WTC11 (cell line): ENCODE results near the gene SYCN. TPM values are rescaled to one million over a fixed set of nuclear protein-coding genes. Genes with fewer than 3 reads are reported as not detected.
"Not testable (repeated sequence)": the region's sequence is repeated elsewhere in the genome, so short reads cannot be mapped to it uniquely, and the experiment has no call there.

Source experiments
- ATAC-seq: fragments of 200-7000 bp; cut with Tn5 transposase; 2 replicates; pipeline ENCODE4 v1.10.0; 2021; ENCODE audit warnings: mild to moderate bottlenecking, moderate library complexity
- CTCF ChIA-PET: fragments of 300-600 bp; sonication (Branson Sonifier 250); formaldehyde crosslinking; loops from one replicate; lab custom pipeline; 2021; ENCODE audit warnings: antibody characterized with exemption; lab: Charles Lee
- POLR2A ChIA-PET: fragments of 350-600 bp; sonication (Branson Sonifier 250); formaldehyde crosslinking; loops from one replicate; lab custom pipeline; 2021; ENCODE audit warnings: antibody characterized with exemption; lab: Charles Lee
- DNase-seq: peaks from one replicate; pipeline ENCODE4 v3.0.0; 2021; ENCODE audit warnings: low spot score
- H3K27ac Mint-ChIP-seq: 2 replicates; pipeline ENCODE4 v1.8.0; 2021; ENCODE audit warnings: mixed read lengths
- H3K27me3 Mint-ChIP-seq: 2 replicates; pipeline ENCODE4 v1.8.0; 2021; ENCODE audit warnings: low read depth, mild to moderate bottlenecking, moderate library complexity, mixed read lengths
- H3K36me3 Mint-ChIP-seq: 2 replicates; pipeline ENCODE4 v1.8.0; 2021; ENCODE audit warnings: mixed read lengths
- H3K4me1 Mint-ChIP-seq: 2 replicates; pipeline ENCODE4 v1.8.0; 2022; ENCODE audit warnings: mixed read lengths
- H3K4me3 Mint-ChIP-seq: 2 replicates; pipeline ENCODE4 v1.8.0; 2021; ENCODE audit warnings: mild to moderate bottlenecking, moderate library complexity, mixed read lengths
- H3K9me3 Mint-ChIP-seq: 2 replicates; pipeline ENCODE4 v1.8.0; 2021; ENCODE audit warnings: mixed read lengths
- GABPB1 ChIP-seq: sonication (generic); formaldehyde crosslinking; IDR thresholded peaks from 2 replicates; pipeline ENCODE4 v1.8.1; 2023; ENCODE audit warnings: mild to moderate bottlenecking, missing genetic modification reagents
- GRHL2 ChIP-seq: fragments of 250-450 bp; sonication (Bioruptor Pico); IDR thresholded peaks from 2 replicates; pipeline ENCODE4 v1.8.0; 2022; ENCODE audit warnings: mild to moderate bottlenecking, moderate library complexity; ENCODE audit not compliant: insufficient replicate concordance, severe bottlenecking
- MXD4 ChIP-seq: fragments of 250-450 bp; sonication (Bioruptor Pico); IDR thresholded peaks from 2 replicates; pipeline ENCODE4 v1.8.0; 2021; ENCODE audit warnings: mild to moderate bottlenecking, moderate library complexity, borderline replicate concordance
- NR3C1 ChIP-seq: sonication (generic); formaldehyde crosslinking; conservative IDR thresholded peaks from 2 replicates; pipeline ENCODE4 v1.8.1; 2023; ENCODE audit warnings: low read depth, mild to moderate bottlenecking, missing genetic modification reagents
- SMAD3 ChIP-seq: sonication (generic); formaldehyde crosslinking; IDR thresholded peaks from 2 replicates; pipeline ENCODE4 v1.8.0; 2022; ENCODE audit warnings: missing genetic modification reagents, mild to moderate bottlenecking, borderline replicate concordance
- TEAD1 ChIP-seq: sonication (generic); formaldehyde crosslinking; IDR thresholded peaks from 2 replicates; pipeline ENCODE4 v1.8.0; 2022; ENCODE audit warnings: mild to moderate bottlenecking, missing genetic modification reagents
- ZNF232 ChIP-seq: sonication (generic); formaldehyde crosslinking; IDR thresholded peaks from 2 replicates; pipeline ENCODE4 v1.8.0; 2022; ENCODE audit warnings: mild to moderate bottlenecking, missing genetic modification reagents
- total RNA-seq: library from RNA; stranded (reverse); gene quantifications from 3 replicates; pipeline ENCODE4 v1.2.3, GENCODE V29; 2021
- TF ChIP-seq, protein P1 (sequence below): sonication (generic); formaldehyde crosslinking; IDR thresholded peaks from 2 replicates; pipeline ENCODE4 v1.8.0; 2023; ENCODE audit warnings: mild to moderate bottlenecking, missing genetic modification reagents
- TF ChIP-seq, protein P2 (sequence below): sonication (generic); formaldehyde crosslinking; IDR thresholded peaks from 2 replicates; pipeline ENCODE4 v1.8.1; 2022; ENCODE audit warnings: low read depth, missing genetic modification reagents, borderline replicate concordance
- TF ChIP-seq, protein P3 (sequence below): sonication (generic); formaldehyde crosslinking; conservative IDR thresholded peaks from 2 replicates; pipeline ENCODE4 v1.8.1; 2022; ENCODE audit warnings: mild to moderate bottlenecking, missing genetic modification reagents
- TF ChIP-seq, protein P4 (sequence below): sonication (generic); formaldehyde crosslinking; conservative IDR thresholded peaks from 2 replicates; pipeline ENCODE4 v1.8.1; 2023; ENCODE audit warnings: mild to moderate bottlenecking, low read depth, missing genetic modification reagents, moderate library complexity
- TF ChIP-seq, protein P5 (sequence below): sonication (generic); formaldehyde crosslinking; IDR thresholded peaks from 2 replicates; pipeline ENCODE4 v1.8.0; 2022; ENCODE audit warnings: mild to moderate bottlenecking, missing genetic modification reagents

The SYCN gene
- total RNA-seq, 1 experiment from 2014 or later, result 0.77 TPM

DNA sequence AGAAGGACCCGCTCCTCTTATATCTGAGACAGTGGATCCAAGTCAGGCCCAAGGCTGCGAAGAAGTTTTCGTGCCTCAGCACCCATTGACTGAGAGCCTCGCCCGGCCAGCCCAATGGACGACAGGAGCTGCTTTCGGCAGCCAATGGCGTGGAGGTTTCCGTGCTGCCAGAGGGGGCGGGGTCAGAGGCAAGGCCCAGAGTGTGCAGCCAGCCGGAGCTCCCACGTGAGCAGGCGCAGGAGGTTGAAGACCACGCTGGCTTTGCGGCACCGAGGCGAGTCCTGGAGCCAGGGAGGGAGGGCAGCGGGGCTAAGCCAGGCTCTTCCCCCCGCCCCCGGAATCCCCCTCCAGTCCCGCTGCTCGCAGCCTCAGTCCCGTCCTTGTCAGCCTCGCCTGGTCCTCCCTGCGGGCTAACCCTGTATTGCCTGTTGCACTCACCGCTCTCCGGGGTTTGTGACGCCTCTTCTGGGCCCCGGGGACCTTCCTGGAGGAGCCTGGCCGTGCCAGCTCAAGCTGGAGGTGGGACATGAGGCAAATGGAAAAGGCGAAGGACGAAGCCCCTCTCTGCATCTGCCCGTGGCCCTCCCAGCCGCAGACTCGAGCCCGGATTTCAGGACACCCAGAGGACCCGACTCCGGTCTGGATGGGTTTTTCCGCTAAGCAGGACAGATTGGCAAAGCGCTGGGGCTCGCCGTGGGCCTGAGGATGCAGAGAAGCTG lies 43.0 kb upstream of the SYCN start (continued):
- no peak for TF ChIP-seq MXD4 (CRISPR knock-in tag)
- TF ChIP-seq, protein P1, sequence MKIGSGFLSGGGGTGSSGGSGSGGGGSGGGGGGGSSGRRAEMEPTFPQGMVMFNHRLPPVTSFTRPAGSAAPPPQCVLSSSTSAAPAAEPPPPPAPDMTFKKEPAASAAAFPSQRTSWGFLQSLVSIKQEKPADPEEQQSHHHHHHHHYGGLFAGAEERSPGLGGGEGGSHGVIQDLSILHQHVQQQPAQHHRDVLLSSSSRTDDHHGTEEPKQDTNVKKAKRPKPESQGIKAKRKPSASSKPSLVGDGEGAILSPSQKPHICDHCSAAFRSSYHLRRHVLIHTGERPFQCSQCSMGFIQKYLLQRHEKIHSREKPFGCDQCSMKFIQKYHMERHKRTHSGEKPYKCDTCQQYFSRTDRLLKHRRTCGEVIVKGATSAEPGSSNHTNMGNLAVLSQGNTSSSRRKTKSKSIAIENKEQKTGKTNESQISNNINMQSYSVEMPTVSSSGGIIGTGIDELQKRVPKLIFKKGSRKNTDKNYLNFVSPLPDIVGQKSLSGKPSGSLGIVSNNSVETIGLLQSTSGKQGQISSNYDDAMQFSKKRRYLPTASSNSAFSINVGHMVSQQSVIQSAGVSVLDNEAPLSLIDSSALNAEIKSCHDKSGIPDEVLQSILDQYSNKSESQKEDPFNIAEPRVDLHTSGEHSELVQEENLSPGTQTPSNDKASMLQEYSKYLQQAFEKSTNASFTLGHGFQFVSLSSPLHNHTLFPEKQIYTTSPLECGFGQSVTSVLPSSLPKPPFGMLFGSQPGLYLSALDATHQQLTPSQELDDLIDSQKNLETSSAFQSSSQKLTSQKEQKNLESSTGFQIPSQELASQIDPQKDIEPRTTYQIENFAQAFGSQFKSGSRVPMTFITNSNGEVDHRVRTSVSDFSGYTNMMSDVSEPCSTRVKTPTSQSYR (CRISPR knock-in tag), result peak; percentile 85; the same call in 1 of the 2 replicates
- peak; percentile 80 for TF ChIP-seq TEAD1 (CRISPR knock-in tag)
- TF ChIP-seq NR3C1 (CRISPR knock-in tag), result no peak
- TF ChIP-seq, protein P2, sequence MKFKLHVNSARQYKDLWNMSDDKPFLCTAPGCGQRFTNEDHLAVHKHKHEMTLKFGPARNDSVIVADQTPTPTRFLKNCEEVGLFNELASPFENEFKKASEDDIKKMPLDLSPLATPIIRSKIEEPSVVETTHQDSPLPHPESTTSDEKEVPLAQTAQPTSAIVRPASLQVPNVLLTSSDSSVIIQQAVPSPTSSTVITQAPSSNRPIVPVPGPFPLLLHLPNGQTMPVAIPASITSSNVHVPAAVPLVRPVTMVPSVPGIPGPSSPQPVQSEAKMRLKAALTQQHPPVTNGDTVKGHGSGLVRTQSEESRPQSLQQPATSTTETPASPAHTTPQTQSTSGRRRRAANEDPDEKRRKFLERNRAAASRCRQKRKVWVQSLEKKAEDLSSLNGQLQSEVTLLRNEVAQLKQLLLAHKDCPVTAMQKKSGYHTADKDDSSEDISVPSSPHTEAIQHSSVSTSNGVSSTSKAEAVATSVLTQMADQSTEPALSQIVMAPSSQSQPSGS (CRISPR knock-in tag), result no peak; the same call in 1 of the 2 replicates
- TF ChIP-seq, protein P3, sequence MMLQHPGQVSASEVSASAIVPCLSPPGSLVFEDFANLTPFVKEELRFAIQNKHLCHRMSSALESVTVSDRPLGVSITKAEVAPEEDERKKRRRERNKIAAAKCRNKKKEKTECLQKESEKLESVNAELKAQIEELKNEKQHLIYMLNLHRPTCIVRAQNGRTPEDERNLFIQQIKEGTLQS, result no peak
- TF ChIP-seq SMAD3 (CRISPR knock-in tag), result peak; percentile 92
- TF ChIP-seq, protein P4, sequence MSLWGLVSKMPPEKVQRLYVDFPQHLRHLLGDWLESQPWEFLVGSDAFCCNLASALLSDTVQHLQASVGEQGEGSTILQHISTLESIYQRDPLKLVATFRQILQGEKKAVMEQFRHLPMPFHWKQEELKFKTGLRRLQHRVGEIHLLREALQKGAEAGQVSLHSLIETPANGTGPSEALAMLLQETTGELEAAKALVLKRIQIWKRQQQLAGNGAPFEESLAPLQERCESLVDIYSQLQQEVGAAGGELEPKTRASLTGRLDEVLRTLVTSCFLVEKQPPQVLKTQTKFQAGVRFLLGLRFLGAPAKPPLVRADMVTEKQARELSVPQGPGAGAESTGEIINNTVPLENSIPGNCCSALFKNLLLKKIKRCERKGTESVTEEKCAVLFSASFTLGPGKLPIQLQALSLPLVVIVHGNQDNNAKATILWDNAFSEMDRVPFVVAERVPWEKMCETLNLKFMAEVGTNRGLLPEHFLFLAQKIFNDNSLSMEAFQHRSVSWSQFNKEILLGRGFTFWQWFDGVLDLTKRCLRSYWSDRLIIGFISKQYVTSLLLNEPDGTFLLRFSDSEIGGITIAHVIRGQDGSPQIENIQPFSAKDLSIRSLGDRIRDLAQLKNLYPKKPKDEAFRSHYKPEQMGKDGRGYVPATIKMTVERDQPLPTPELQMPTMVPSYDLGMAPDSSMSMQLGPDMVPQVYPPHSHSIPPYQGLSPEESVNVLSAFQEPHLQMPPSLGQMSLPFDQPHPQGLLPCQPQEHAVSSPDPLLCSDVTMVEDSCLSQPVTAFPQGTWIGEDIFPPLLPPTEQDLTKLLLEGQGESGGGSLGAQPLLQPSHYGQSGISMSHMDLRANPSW (CRISPR knock-in tag), result no peak
- TF ChIP-seq, protein P5, sequence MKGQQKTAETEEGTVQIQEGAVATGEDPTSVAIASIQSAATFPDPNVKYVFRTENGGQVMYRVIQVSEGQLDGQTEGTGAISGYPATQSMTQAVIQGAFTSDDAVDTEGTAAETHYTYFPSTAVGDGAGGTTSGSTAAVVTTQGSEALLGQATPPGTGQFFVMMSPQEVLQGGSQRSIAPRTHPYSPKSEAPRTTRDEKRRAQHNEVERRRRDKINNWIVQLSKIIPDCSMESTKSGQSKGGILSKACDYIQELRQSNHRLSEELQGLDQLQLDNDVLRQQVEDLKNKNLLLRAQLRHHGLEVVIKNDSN (CRISPR knock-in tag), result peak; percentile 78; the same call in 1 of the 2 replicates
- no peak for TF ChIP-seq GABPB1 (CRISPR knock-in tag)
- no peak for TF ChIP-seq GRHL2 (CRISPR knock-in tag)
- peak; percentile 97 for TF ChIP-seq ZNF232

DNA sequence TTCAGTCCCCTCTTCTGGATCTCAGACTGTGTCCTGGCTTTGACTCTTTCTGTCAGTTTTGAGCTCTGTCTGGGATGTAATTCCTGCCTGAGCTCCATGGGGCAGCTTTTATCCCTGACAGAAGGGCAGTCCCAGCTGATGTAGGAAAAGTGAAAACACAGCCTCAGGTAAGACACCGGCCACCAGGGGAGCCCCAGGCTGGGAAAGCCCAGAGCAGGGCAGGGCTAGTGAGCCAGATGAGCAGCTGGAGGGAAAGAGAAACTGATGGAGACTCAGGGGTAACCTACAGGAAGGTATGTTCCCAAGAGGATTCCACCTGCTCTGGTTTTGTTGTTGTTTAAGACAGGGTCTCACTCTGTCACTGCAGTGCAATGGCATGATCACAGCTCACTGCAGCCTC lies 41.1 kb upstream of the SYCN start:
- CTCF ChIA-PET, result interaction anchor here (1.5 kb wide), 1 partner anchor 75 kb away, joined by 4 read pairs; the partner anchor contains the start of gene LRFN1
- H3K4me1 Mint-ChIP-seq, H3K36me3 Mint-ChIP-seq, POLR2A ChIA-PET, H3K4me3 Mint-ChIP-seq, H3K27ac Mint-ChIP-seq, H3K9me3 Mint-ChIP-seq, DNase-seq: not testable (repeated sequence)
- peak; percentile 70 for ATAC-seq
- H3K27me3 Mint-ChIP-seq, result peaks cover 50% of the 10 kb centered on the region

DNA sequence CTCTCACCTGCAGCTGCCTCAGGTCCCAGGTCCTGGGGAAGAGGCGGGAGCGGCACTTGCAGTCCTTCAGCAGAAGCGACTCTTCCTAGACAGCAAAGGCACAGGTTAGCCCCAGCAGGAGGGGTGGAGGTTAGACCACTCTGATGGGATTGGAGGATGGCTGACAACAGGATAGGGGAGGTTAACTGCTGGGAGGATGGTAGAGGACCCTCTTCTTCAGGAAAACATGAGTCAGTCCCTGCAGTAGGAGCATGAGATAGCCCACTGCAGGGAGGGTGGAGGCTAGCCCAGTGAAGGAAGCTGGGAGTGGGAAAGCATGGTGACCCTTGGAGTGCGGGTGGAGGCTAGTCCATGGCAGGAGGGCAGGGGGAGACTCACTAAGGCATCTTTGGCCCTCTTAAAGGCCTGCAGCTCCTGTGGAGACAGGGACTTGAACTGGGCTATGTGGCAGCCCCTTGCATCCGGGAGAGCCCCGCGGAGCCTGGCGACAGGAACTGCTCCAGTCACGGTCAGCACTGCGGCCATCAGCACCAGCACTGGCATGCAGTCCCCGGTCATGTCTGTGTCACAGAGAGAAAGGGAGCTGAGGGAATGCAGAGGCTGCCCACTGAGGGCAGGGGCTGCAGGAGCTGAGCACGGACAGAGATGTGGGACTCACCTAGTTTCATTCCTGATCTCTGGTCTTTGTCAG lies 40.5 kb upstream of the SYCN start, which contains the start of gene IFNL3:
Gene IFNL3, minus strand, starts transcription at position 597 of the 691 bp plus-strand sequence. Its CDS starts 39 bp downstream, at position 558.
- H3K36me3 Mint-ChIP-seq, H3K4me3 Mint-ChIP-seq, POLR2A ChIA-PET, H3K9me3 Mint-ChIP-seq, H3K4me1 Mint-ChIP-seq, ATAC-seq, H3K27ac Mint-ChIP-seq, DNase-seq: not testable (repeated sequence)
- H3K27me3 Mint-ChIP-seq, result peaks cover 50% of the 10 kb centered on the region
- CTCF ChIA-PET, result interaction anchor here (1.5 kb wide), 1 partner anchor 76 kb away, joined by 4 read pairs; the partner anchor contains the start of gene LRFN1

DNA sequence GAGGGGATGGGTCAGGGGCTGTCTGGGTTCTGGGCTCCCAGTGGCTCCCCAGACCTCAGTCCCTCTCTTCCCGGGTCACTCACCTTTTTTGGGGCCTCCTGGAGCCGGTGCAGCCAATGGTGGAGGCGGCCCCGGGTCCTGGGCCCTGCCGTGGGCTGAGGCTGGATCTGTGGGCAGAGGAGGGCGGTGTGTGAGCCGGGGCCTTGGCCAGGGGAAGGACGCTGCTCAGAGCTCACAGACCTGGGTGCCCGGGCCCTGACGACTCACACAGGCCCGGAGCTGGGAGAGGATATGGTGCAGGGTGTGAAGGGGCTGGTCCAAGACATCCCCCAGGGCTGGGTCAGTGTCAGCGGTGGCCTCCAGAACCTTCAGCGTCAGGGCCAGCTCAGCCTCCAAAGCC lies 39.7 kb upstream of the SYCN start:
- H3K4me1 Mint-ChIP-seq, POLR2A ChIA-PET, H3K27ac Mint-ChIP-seq, H3K36me3 Mint-ChIP-seq, DNase-seq, H3K9me3 Mint-ChIP-seq, H3K4me3 Mint-ChIP-seq, ATAC-seq: not testable (repeated sequence)
- peaks cover 49% of the 10 kb centered on the region for H3K27me3 Mint-ChIP-seq
- CTCF ChIA-PET, result interaction anchor here (1.5 kb wide), 1 partner anchor 77 kb away, joined by 4 read pairs; the partner anchor contains the start of gene LRFN1
